Keratinocyte (primary cell): ENCODE measurements around the gene SCUBE3. TPM values are rescaled to one million over a fixed set of nuclear protein-coding genes. Genes with fewer than 3 reads are reported as not detected.

ENCODE experiments used
- DNase-seq: peaks from one replicate; pipeline ENCODE4 v3.0.0-alpha.2; 2011; ENCODE audit warnings: low read depth, missing footprints, low spot score
- FAIRE-seq: peaks from 2 replicates; lab custom pipeline; 2011; peaks lifted over from hg19 to GRCh38; lab: Jason Lieb, UNC
- H2AFZ ChIP-seq: 2 replicates; pipeline ENCODE4 v1.6.0; 2012; ENCODE audit warnings: low read length, control low read depth, inconsistent platforms; ENCODE audit not compliant: control insufficient read depth
- H3K27ac ChIP-seq: 2 replicates; pipeline ENCODE4 v1.5.1; 2011; ENCODE audit warnings: low read length; ENCODE audit not compliant: control insufficient read depth, insufficient read depth
- H3K27me3 ChIP-seq: 3 replicates; pipeline ENCODE4 v1.6.0; 2011; ENCODE audit warnings: low read length; ENCODE audit not compliant: control insufficient read depth, insufficient read depth; ENCODE audit errors: extremely low read depth
- H3K36me3 ChIP-seq, 2 experiments: 2 replicates in 1 of 2; 3 replicates in 1 of 2; pipeline ENCODE4 v1.5.1; 2011; ENCODE audit warnings: low read length in 2 of 2, mild to moderate bottlenecking in 1 of 2; ENCODE audit not compliant: control insufficient read depth in 2 of 2, insufficient read depth in 2 of 2; ENCODE audit errors: extremely low read depth in 1 of 2
- H3K4me1 ChIP-seq: 3 replicates; pipeline ENCODE4 v1.5.1; 2011; ENCODE audit warnings: low read length; ENCODE audit not compliant: control insufficient read depth, insufficient read depth; ENCODE audit errors: extremely low read depth
- H3K4me2 ChIP-seq: 3 replicates; pipeline ENCODE4 v1.6.0; 2011; ENCODE audit warnings: low read depth, low read length; ENCODE audit not compliant: control insufficient read depth, insufficient read depth; ENCODE audit errors: extremely low read depth
- H3K4me3 ChIP-seq, 3 experiments: fragments of 200-600 bp in 1 of 3; sonication (generic) in 1 of 3; 2 replicates in 2 of 3; 3 replicates in 1 of 3; pipeline ENCODE4 v1.5.1; 2011 to 2016; ENCODE audit warnings: low read length in 3 of 3, mild to moderate bottlenecking in 3 of 3, control low read depth in 2 of 3, inconsistent platforms in 1 of 3, low read depth in 1 of 3, mixed read lengths in 1 of 3, mixed run types in 1 of 3, moderate library complexity in 1 of 3; ENCODE audit not compliant: control insufficient read depth in 2 of 3, insufficient read depth in 2 of 3; ENCODE audit errors: extremely low read depth in 1 of 3
- H3K79me2 ChIP-seq: 2 replicates; pipeline ENCODE4 v1.6.0; 2012; ENCODE audit warnings: low read length; ENCODE audit not compliant: control insufficient read depth, insufficient read depth
- H3K9ac ChIP-seq: 3 replicates; pipeline ENCODE4 v1.6.0; 2011; ENCODE audit warnings: low read length; ENCODE audit not compliant: control insufficient read depth, insufficient read depth; ENCODE audit errors: extremely low read depth
- H3K9me1 ChIP-seq: 3 replicates; pipeline ENCODE4 v1.6.0; 2011; ENCODE audit warnings: low read length; ENCODE audit not compliant: control insufficient read depth, insufficient read depth; ENCODE audit errors: extremely low read depth
- H3K9me3 ChIP-seq: 2 replicates; pipeline ENCODE4 v1.5.1; 2012; ENCODE audit warnings: low read depth, low read length; ENCODE audit not compliant: control insufficient read depth
- H4K20me1 ChIP-seq: 3 replicates; pipeline ENCODE4 v1.6.0; 2011; ENCODE audit warnings: low read length; ENCODE audit not compliant: control insufficient read depth, insufficient read depth; ENCODE audit errors: extremely low read depth
- CTCF ChIP-seq, 3 experiments: IDR thresholded peaks in 1 of 3; conservative IDR thresholded peaks in 1 of 3; optimal IDR thresholded peaks in 1 of 3; 2 replicates in 2 of 3; 3 replicates in 1 of 3; pipeline versions ENCODE3 to v1.5.1; 2011; ENCODE audit warnings: low read length in 3 of 3, mild to moderate bottlenecking in 3 of 3, moderate library complexity in 2 of 3, control low read depth in 1 of 3, inconsistent platforms in 1 of 3; ENCODE audit not compliant: insufficient read depth in 2 of 3; ENCODE audit errors: extremely low read depth in 1 of 3
- EZH2 ChIP-seq: IDR thresholded peaks from one replicate; pipeline ENCODE4 v1.6.1; 2012; ENCODE audit warnings: inconsistent platforms, mild to moderate bottlenecking, low read length, moderate library complexity
- dilution Hi-C: fragments of 300-500 bp; cut with MboI; formaldehyde crosslinking; loops from one replicate; pipeline ENCODE4 v1.7.0; 2020; ENCODE audit warnings: low sequenced_read_pairs; ENCODE audit not compliant: extremely low pct_ligation_motif_present
- polyA plus RNA-seq, 5 experiments: library from polyadenylated mRNA; depleted of rRNA in 3 of 5; stranded (reverse) in 3 of 5; stranded (forward) in 1 of 5; unstranded in 1 of 5; fragments of >200 nt; gene quantifications; 1 replicate in 1 of 5; 2 replicates in 3 of 5; 3 replicates in 1 of 5; pipeline versions ENCODE4 v1.2.1 to v1.2.3, GENCODE V29; 2011 to 2012; ENCODE audit warnings: missing spikeins in 2 of 5, low read depth in 1 of 5, low replicate concordance in 1 of 5

Gene SCUBE3
- polyA plus RNA-seq, 1 donor (not counting 4 experiments of a cell fraction or from before 2014, with no cell fraction given): 0.01 TPM

- H3K27me3 ChIP-seq: no peaks in the 10 kb centered on the region
- no peak overlapping the region for H3K4me2 ChIP-seq
- H3K4me1 ChIP-seq: peaks cover 5% of the 10 kb centered on the region
- DNase-seq (no peak), FAIRE-seq (no peak)
- no peaks in the 10 kb centered on the region for H4K20me1 ChIP-seq
- no peak for TF ChIP-seq EZH2
- H3K36me3 ChIP-seq: peaks cover 8 to 22% of the 10 kb centered on the region in 2 experiments
- H3K9ac ChIP-seq: no peak overlapping the region
- H3K79me2 ChIP-seq: no peaks in the 10 kb centered on the region
- no peak overlapping the region for H3K27ac ChIP-seq
- no peak overlapping the region for H2AFZ ChIP-seq
- no peak overlapping the region for H3K4me3 ChIP-seq
- dilution Hi-C loops: no loop called here
- no peaks in the 10 kb centered on the region for H3K9me1 ChIP-seq
- H3K9me3 ChIP-seq: no peaks in the 10 kb centered on the region
Measured at GRCh38 chr6:35287671-35288396, 74.1 kb downstream of the SCUBE3 start.

- H3K4me2 ChIP-seq: no peak overlapping the region
- no peaks in the 10 kb centered on the region for H4K20me1 ChIP-seq
- H3K9me1 ChIP-seq: no peaks in the 10 kb centered on the region
- dilution Hi-C loops: no loop called here
- peaks cover 5% of the 10 kb centered on the region for H3K4me1 ChIP-seq
- no peak for FAIRE-seq
- TF ChIP-seq EZH2: no peak
- TF ChIP-seq CTCF (optimal IDR thresholded peaks at IDR 0.05 in 1 of 3, IDR thresholded peaks at IDR 0.05 in 1 of 3, conservative IDR thresholded peaks at IDR 0.05 in 1 of 3; ENCODE audit: extremely low read depth in 1 of 3, insufficient read depth in 2 of 3, low read length in 3 of 3): no peak
- H2AFZ ChIP-seq: no peak overlapping the region
- H3K4me3 ChIP-seq: no peak overlapping the region
- no peaks in the 10 kb centered on the region for H3K9me3 ChIP-seq
- H3K27ac ChIP-seq: no peak overlapping the region
- no peak for DNase-seq
- H3K9ac ChIP-seq: no peak overlapping the region
- H3K27me3 ChIP-seq: no peaks in the 10 kb centered on the region
- no peaks in the 10 kb centered on the region for H3K79me2 ChIP-seq
- peaks cover 13 to 17% of the 10 kb centered on the region in 2 experiments for H3K36me3 ChIP-seq
Measured at GRCh38 chr6:35288834-35289233, 75.1 kb downstream of the SCUBE3 start.
